Keratinocyte (primary cell): ENCODE results near the gene ETV1.

ENCODE experiments used
- CTCF ChIP-seq, 3 experiments: IDR thresholded peaks in 1 of 3; conservative IDR thresholded peaks in 1 of 3; optimal IDR thresholded peaks in 1 of 3; 2 replicates in 2 of 3; 3 replicates in 1 of 3; pipeline versions ENCODE3 to v1.5.1; 2011; ENCODE audit warnings: low read length in 3 of 3, mild to moderate bottlenecking in 3 of 3, moderate library complexity in 2 of 3, control low read depth in 1 of 3, inconsistent platforms in 1 of 3; ENCODE audit not compliant: insufficient read depth in 2 of 3; ENCODE audit errors: extremely low read depth in 1 of 3
- EZH2 ChIP-seq: IDR thresholded peaks from one replicate; pipeline ENCODE4 v1.6.1; 2012; ENCODE audit warnings: inconsistent platforms, mild to moderate bottlenecking, low read length, moderate library complexity

DNA sequence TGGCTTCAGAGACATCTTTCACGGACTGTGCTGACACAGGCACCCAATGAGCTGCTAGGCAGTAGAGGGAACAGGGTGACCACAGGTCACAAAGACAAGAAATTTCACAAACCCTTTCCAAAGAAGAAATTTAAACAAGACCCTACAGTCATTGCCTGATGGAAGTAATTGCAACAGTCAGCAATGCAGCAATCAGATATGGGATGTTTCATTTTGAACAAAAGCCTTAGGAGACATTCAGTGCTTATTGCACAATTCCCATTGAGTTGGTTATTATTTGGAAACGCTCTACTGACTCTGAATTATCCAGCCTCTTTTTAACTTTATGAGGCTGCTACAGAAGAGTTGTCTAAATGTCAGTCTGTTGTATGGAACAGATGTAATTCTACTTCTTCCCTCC lies 85.5 kb downstream of the ETV1 start:
- TF ChIP-seq CTCF (optimal IDR thresholded peaks at IDR 0.05 in 1 of 3, IDR thresholded peaks at IDR 0.05 in 1 of 3, conservative IDR thresholded peaks at IDR 0.05 in 1 of 3; ENCODE audit: extremely low read depth in 1 of 3, insufficient read depth in 2 of 3, low read length in 3 of 3) (no peak), EZH2 (no peak)
